ENCODE results near the gene TPCN2.

DNA sequence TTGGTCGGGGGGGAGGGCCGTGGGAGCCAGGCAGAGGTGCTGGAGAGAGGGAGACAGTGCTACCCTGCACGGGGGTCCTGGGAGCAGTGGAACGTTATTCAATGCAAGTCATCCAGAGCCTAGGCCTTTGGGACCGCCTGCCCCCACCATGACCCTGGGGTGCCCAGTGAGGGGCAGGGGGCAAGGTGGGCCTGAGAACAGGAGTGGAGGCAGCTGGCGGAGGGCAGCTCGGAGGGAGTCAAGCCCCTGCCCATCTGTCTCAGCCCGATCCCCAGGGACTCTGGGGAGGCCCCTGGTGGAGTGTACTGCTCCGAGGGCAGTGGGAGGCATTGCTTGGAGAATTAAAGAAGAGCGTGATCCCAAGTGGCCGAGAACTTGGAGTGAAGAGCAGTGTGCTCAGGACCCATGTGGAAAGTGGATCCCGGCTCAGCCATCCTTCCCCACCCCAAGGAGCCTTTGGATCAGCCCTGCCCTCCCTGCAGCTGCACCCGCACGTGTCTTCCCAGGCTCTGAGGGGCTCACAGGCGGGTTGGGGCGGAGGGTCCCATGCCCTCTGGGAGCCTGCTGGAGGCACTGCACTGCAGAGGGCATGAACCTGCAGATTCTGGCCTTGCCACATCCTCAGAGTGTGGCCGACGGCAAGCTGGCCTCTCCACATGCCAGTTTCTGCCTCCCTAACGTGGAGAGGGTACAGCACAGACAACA, 73.0 kb downstream of the TPCN2 start:
- TF ChIP-seq, protein P1, sequence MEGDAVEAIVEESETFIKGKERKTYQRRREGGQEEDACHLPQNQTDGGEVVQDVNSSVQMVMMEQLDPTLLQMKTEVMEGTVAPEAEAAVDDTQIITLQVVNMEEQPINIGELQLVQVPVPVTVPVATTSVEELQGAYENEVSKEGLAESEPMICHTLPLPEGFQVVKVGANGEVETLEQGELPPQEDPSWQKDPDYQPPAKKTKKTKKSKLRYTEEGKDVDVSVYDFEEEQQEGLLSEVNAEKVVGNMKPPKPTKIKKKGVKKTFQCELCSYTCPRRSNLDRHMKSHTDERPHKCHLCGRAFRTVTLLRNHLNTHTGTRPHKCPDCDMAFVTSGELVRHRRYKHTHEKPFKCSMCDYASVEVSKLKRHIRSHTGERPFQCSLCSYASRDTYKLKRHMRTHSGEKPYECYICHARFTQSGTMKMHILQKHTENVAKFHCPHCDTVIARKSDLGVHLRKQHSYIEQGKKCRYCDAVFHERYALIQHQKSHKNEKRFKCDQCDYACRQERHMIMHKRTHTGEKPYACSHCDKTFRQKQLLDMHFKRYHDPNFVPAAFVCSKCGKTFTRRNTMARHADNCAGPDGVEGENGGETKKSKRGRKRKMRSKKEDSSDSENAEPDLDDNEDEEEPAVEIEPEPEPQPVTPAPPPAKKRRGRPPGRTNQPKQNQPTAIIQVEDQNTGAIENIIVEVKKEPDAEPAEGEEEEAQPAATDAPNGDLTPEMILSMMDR (conservative IDR thresholded peaks at IDR 0.05; ENCODE audit: low read depth, low read length): no peak
- TF ChIP-seq EZH2 (IDR thresholded peaks at IDR 0.05; ENCODE audit: borderline replicate concordance, low read depth, low read length, poor library complexity, severe bottlenecking): no peak

All from A673 (cell line).